Umbilical cord (tissue), 2 donors: ENCODE measurements around the gene FLT3LG. TPM values are rescaled to one million over a fixed set of nuclear protein-coding genes. Genes with fewer than 3 reads are reported as not detected.

Experiments used
- DNase-seq: peaks from one replicate; pipeline ENCODE4 v3.0.0-alpha.2; 2015; ENCODE audit warnings: low spot score
- total RNA-seq: library from RNA; depleted of rRNA; stranded (reverse); fragments of >200 nt; gene quantifications from one replicate; pipeline ENCODE4 v1.2.3, GENCODE V29; 2014; ENCODE audit warnings: low replicate concordance; ENCODE audit not compliant: insufficient read depth

Gene FLT3LG
- total RNA-seq, 1 donor from 2014 or later: 1.9 TPM

DNA sequence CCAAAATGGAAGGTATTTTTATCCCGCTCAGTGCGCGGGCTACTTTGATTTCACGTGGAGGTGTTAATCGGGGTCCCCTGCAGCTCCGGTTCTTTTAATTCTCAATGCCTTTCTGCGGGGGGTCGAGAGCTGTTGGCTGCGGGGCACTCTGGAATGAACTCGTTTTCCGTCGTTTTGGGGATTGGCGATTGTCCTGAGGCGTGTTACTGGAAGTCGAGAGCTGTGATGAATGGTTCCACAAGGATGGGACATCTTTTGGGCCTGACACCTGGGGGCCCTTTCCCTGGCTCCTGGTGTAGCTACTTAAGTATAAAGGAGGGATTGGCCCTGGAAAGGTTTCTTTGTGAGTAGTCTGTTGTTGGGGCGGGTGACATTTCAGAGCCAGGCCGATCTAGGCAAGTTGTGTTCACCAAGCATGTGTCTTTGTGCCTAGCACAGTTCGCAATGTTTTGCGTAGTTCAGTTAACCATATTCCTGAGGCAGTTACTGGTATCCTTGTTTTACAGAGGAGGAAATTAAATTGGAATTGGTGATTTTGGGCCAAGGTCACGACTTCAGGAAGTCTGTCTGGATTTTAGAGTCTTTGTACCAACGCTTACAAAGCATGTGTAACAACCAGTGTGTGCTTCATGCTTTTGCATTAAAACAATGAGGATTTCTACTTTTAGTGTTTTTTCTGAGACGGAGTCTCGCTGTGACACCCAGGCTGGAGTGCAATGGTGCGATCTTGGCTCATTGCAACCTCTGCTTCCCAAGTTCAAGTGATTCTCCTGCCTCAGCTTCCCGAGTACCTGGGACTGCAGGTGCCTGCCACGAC is 14.2 kb downstream of the FLT3LG start:
- DNase-seq: no peak

DNA sequence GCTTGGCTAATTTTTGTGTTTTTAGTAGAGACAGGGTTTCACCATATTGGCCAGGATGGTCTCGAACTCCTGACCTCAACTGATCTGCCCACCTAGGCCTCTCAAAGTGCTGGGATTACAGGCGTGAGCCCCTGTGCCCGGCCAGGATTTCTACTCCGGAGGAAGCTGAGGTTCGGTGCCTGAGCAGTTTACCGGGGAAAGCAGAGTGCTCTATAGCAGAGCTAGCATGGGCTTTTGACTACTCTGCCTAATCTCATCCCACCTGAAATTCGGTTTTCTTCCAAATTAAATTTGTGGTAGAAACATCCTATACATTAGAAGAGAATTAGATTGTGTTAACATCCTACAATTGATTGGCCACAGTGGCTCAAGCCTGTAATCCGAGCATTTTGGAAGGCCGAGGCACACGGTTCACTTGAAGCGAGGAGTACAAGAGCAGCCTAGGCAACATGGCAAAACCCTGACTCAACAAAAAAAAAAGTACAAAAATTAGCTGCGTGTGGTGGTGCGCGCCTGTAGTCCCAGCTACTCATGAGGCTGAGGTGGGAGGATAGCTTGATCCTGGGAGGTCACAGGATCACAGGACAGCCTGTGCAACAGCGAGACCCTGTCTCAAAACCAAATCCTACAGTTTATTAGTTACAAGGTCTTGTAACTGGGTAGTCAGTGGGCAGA is 15.0 kb downstream of the FLT3LG start:
- no peak for DNase-seq

DNA sequence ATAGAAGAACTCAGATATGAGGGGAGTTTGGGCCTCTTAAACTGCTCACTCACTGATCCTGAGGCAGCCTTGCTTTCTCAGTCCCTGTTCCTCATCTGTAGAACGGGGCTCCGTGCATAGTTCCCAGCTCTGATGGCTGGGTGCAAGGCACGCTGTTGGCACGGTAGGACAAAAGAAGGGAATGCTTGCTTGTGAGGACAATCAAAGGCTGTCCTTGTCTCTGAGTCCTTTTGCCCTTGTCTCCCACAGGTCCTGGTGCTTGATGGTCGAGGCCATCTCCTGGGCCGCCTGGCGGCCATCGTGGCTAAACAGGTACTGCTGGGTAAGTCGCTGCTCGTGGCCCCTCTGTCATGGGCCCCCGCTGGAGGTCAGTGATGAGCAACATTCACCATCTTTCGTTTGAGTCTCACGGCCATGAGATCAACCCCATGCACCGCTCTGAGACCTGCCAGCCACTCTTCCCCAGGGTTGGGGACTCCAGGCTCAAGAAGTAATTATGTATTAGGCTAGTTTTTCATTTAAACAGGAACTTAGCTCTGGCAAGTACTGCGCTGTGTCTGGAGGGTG is 15.7 kb downstream of the FLT3LG start:
- DNase-seq: no peak

DNA sequence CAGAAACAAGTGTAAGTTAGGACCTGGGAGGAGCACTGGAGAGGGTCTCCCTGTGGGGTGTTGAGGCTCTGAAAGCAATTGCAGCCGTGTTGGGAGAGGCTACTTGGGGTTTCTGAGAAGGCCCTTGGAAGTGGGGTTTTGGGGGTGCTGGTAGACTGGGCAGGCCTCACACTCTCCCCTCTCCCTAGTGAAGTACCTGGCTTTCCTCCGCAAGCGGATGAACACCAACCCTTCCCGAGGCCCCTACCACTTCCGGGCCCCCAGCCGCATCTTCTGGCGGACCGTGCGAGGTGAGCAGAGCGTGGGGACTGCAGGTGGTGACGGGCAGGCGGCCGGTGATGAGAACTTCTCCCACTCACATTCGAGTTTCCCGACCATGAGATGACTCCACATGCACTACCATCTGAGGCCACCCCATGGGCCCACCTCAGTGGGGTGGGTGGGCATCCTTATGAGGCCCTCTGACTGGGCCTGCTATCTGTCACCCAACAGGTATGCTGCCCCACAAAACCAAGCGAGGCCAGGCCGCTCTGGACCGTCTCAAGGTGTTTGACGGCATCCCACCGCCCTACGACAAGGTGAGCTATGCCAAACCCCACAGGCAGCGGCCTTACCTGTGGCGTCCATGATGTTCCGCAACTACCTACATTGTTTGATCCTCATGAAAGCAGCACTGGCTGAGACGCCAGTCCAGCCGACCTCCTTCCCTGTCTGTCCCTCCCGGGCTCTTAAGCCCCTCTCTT is 16.4 kb downstream of the FLT3LG start:
- DNase-seq: no peak

DNA sequence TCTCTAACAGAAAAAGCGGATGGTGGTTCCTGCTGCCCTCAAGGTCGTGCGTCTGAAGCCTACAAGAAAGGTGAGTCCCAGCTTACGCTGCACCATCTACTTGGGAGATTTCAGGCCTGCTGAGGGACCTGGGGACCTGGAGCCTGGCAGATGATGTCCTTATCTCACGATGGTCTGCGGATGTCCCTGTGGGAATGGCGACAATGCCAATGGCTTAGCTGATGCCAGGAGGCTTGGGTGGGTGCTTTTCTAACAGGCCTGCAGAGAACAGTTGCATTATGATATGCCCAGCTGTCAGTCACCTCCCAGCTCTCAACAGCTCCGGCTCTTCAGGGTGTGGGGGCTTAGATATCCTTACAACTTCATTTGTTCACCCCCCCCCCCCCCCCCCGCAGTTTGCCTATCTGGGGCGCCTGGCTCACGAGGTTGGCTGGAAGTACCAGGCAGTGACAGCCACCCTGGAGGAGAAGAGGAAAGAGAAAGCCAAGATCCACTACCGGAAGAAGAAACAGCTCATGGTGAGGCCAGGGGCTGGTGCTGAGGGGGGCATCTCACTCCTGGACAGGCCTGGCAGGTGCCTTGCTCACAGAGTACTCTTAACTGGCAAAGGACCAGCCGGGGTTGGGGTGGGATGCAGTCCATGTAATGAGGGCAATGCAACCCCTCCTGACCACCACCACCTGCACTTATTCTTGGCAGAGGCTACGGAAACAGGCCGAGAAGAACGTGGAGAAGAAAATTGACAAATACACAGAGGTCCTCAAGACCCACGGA is 17.2 kb downstream of the FLT3LG start:
- no peak for DNase-seq

DNA sequence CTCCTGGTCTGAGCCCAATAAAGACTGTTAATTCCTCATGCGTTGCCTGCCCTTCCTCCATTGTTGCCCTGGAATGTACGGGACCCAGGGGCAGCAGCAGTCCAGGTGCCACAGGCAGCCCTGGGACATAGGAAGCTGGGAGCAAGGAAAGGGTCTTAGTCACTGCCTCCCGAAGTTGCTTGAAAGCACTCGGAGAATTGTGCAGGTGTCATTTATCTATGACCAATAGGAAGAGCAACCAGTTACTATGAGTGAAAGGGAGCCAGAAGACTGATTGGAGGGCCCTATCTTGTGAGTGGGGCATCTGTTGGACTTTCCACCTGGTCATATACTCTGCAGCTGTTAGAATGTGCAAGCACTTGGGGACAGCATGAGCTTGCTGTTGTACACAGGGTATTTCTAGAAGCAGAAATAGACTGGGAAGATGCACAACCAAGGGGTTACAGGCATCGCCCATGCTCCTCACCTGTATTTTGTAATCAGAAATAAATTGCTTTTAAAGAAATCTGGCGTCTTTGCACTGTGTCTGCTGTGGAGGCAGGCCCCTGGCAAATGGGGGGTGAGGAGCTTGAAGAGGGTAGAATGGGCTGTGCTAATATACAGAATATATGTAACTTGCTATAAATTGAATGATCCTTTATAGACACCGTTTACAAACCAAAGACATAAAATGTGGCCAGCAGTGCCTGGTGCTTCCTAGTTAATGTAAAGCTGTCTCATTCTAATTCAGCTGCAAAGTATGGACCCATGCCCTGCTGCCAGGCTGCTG is 18.0 kb downstream of the FLT3LG start:
- DNase-seq: no peak

DNA sequence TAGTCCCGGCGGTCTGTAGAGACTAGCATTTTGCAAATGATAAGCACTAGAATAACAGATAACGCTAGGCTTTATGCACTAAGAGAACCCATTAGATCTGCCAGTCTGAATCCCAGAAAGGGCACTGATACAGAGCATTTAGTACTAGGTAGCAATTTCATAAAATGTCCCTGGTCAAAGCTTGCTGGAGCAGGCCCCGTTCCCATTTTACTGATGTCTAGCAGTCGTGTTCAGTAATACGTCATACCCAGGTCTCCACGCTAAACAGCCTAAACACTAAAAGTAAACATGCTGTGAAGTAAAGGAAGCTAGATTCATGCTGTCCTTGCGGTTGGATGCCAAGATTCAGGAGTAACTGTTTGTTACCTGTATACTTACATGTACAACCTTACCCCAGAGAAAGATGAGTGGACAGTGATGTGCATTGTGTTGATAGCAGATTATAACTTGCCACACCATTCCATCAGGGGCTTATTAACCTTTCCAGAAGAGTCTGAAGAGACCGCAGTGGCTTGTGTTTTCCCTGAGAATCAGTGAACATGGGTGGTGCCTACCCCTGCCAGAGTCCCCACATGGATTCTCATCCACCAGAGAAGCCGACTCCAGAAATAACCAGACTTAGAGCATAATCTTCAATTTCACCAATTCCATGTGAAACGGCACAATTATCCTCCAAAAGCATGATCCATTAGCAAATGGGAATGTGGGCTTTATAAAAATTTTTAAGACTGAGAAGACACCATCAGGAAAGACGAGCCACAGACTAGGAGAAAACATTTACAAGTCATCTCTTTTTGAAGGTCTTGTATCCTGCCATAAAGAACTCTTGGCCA is 18.8 kb downstream of the FLT3LG start:
- DNase-seq: no peak

DNA sequence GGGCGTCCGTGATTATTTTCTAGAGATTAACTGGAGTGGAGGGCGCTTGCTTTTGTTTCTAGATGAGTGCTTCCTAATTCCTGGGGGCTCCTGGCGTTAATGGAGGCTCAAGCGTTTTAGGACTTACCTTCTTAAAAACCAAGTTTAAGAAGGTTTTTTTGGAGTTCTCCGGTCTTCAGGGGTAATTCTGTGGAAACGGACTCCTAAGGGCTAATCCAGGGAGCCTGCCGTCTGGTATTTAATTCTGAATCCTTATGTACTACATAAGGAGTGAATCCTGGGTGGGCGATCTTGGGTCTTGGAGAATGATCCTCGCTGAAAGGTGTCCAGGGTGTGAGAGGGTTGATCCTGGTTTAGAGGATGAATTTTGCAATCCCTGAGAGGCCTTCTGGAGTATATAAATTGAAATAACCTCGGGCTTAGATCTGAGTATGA is 22.6 kb downstream of the FLT3LG start:
- DNase-seq: no peak

DNA sequence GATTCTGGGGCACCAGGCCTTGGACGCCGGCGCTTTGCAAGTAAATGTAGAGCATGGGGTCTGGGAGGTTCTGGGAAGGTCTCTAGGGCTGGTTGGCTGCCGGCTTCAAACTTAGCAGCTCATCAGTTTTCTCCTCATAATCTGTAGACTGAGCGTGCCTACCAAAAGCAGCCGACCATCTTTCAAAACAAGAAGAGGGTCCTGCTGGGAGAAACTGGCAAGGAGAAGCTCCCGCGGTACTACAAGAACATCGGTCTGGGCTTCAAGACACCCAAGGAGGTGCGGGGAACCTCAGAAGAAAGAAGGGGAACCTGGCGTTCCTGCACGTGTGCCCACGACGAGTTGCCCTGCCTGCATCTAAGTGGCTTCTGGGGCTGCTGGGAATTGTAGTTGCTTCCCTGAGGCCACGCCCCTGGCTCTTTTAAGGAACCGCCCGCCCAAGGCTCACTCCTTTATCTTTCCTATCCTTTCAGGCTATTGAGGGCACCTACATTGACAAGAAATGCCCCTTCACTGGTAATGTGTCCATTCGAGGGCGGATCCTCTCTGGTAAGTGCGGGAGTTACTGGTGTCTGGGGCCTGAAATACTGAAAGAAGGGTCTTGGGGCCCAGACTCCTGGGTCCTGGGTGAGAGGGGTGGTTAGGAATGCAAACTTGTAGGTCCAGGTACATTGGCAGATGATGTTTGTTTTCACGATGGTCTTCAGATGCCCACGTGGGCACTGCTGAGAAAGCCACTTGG is 23.2 kb downstream of the FLT3LG start:
- peak; percentile 69 for DNase-seq

DNA sequence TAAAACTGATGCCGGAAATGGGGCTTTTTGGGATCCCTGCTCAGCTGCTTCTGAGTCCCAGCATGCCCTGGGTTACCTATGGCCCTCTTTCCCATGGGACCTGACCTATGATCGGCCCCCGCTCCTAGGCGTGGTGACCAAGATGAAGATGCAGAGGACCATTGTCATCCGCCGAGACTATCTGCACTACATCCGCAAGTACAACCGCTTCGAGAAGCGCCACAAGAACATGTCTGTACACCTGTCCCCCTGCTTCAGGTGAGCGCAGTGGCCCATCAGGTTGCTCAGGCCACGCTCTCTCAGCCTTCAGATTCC is 23.7 kb downstream of the FLT3LG start:
- no peak for DNase-seq

DNA sequence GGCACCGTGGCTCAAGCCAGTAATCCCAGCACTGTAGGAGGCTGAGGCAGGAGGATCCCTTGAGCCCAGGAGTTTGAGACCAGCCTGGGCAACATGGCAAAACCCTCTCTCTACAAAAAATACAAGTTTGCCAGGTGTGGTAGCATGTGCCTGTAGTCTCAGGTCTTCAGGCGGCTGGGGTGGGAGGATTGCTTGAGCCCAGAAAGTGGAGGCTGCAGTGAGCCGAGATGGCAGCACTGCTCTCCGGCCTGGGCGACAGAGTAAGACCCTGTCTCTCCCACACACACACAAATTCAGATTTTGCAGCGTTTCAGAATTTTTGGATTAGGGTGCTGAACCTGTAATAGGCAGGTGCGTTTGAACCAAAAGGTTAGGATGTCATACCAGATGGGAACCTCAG is 24.5 kb downstream of the FLT3LG start:
- no peak for DNase-seq

DNA sequence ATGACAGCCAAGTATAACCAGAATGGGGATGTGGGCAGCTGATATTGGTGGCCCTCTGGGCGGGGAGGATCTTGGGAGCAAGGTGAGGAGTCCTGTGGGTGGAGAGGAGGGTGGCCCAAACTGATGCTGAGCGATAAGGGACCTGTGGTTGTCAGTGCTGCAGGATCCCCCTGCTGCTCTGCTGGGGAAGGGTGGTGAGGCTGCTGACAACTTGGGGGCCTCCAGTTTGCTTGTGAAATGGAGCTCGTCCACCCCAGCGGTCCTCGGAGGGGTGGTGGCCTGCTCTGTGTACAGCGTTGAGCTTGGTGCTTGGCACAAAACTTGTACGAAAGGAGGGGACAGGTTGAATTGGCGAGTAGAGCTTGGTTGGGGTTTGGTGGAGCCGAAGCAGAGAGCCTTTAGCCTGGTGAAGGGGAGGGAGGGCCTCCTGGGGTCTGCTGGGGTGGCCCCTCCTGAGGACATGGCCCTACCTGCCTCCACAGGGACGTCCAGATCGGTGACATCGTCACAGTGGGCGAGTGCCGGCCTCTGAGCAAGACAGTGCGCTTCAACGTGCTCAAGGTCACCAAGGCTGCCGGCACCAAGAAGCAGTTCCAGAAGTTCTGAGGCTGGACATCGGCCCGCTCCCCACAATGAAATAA is 25.1 kb downstream of the FLT3LG start:
- DNase-seq: no peak

DNA sequence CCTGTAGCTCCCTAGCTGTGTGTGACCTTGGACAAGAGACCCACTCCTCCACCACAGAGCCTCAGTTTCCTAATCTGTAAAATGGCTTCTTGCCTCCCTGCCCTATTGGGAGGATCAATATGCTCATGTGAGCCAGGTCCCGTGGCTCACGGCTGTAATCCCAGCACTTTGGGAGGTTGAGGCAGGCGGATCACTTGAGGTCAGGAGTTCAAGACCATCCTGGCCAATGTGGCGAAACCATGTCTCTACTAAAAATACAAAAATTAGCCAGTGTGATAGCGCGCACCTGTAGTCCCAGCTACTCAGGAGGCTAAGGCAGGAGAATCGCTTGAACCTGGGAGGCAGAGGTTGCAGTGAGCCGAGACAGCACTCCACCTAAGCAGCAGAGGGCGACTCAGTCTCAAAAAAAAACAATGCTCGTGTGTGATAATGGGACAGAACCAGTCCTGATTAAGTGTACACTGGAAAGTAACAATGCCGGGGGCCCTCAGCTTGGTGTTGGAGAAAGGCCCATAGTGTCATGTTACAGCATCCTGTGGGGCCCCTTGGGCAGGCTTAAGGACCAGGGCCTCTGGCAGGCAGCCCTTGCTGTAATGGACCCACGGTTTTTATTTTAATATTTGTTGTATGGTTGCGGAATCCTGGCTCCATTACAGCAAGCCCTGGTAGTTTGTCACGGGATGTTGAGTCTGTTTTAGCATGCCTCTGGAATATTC is 29.0 kb downstream of the FLT3LG start:
- peak; percentile 85 for DNase-seq

DNA sequence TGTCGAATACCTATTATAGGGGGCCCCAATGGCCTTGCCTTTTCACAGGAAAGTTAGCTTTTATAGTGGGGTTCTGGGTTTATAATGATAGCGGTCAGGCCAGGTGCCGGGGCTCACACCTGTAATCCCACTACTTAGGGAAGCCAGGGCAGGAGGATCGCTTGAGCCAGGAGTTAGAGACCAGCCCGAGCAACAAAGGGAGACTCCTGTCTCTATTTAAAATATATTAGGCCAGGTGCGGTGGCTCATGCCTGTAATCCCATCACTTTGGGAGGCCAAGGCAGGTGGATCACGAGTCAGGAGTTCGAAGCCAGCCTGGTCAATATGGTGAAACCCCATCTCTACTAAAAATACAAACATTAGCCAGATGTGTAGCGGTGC is 29.6 kb downstream of the FLT3LG start:
- no peak for DNase-seq

DNA sequence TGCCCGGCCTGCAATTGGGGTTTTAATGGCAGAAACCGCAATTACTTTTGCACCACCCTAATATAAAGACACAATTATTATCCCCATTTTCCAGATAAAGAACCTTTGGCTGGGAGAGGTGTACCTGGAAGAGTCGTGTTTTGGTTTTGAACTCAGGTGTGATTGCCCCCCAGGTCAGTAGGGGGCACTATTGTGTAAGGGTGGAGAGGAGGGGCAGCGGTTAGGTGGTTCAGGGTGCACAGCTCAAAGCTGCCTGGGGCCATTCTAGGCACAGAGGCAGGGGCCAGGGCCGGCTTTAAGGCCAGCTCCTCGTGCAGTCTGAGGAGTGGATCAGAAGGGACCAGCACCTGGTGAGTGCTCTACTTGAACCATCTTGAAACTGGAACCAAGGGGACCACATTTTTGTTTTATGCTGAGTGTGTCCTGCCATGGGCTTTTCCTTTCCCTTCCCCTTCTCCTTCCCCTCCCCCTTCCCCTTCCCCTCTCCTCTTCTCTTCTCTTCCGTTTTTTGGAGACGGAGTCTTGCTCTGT is 32.6 kb downstream of the FLT3LG start:
- DNase-seq: no peak

DNA sequence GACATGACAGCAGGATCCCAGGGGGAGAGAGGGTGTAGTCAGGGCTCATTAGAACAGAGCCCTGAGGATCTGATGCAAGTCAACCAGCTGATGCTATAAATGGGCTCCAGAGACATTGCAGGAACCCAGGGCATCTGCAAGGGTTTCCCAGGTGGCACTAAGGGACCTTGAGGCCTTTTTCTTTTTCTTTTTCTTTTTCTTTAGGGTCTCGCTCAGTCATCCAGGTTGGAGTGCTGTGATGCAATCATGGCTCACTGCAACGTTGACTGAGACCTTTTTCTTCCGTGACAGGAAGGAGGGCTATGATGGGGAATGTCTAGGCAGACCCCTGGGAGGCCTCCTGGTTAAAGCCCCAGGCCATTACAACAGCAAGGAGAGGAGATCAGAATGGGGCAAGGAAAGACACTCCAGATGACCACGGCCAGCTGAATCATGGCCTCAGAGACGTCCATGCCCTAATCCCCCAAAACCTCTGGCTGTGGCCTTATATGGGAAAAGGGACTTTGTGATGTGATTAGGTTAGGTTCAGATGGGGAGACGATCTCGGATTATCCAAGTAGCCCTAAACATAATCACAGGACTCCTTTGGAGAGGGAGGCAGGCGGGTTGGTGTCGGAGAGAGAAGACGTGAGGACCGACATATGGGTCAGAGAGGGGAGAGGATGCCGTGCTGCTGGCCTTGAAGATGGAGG is 33.9 kb downstream of the FLT3LG start:
- no peak for DNase-seq
